C4-2B (cell line): Measurements from ENCODE around the gene DLGAP1.

Experiments
- H3K27ac ChIP-seq: fragments of 450-650 bp; 2 replicates; pipeline ENCODE4 v1.5.1; 2017
- CTCF ChIP-seq: fragments of 450-650 bp; conservative IDR thresholded peaks from 2 replicates; pipeline ENCODE4 v1.5.1; 2017; ENCODE audit warnings: mild to moderate bottlenecking
- ZFX ChIP-seq: fragments of 450-650 bp; IDR thresholded peaks from 2 replicates; pipeline ENCODE4 v1.6.1; 2017

Gene DLGAP1

GRCh38 chr18:3823073-3823472 is 632.0 kb downstream of the DLGAP1 start:
- no peak overlapping the region for H3K27ac ChIP-seq
- no peak for TF ChIP-seq CTCF
- no peak for TF ChIP-seq ZFX

- H3K27ac ChIP-seq, result no peak overlapping the region
- no peak for TF ChIP-seq CTCF
- no peak for TF ChIP-seq ZFX
Observed at GRCh38 chr18:3821524-3821923, 633.6 kb downstream of the DLGAP1 start.

GRCh38 chr18:3819961-3820360 is 635.1 kb downstream of the DLGAP1 start:
- H3K27ac ChIP-seq, result no peak overlapping the region
- TF ChIP-seq CTCF (no peak), ZFX (no peak)

- H3K27ac ChIP-seq, result no peak overlapping the region
- TF ChIP-seq CTCF, result no peak
- no peak for TF ChIP-seq ZFX
Observed at GRCh38 chr18:3816610-3817363, 638.3 kb downstream of the DLGAP1 start.

GRCh38 chr18:3815991-3816390 is 639.1 kb downstream of the DLGAP1 start:
- no peak for TF ChIP-seq CTCF
- no peak for TF ChIP-seq ZFX
- no peak overlapping the region for H3K27ac ChIP-seq

GRCh38 chr18:3814816-3815215 is 640.3 kb downstream of the DLGAP1 start:
- no peak overlapping the region for H3K27ac ChIP-seq
- TF ChIP-seq ZFX, result no peak
- TF ChIP-seq CTCF, result no peak

GRCh38 chr18:3810296-3810695 is 644.8 kb downstream of the DLGAP1 start:
- no peak overlapping the region for H3K27ac ChIP-seq
- no peak for TF ChIP-seq ZFX
- no peak for TF ChIP-seq CTCF
